HUES64 (cell line): ENCODE data around the gene PIANP.
A peak's percentile ranks its signal among the peaks of the same experiment; 100 is the strongest.
"Not testable (repeated sequence)": the region's sequence is repeated elsewhere in the genome, so short reads cannot be mapped to it uniquely, and the experiment has no call there.

Experiments used
- H3K27ac ChIP-seq: 2 replicates; pipeline ENCODE4 v1.7.0; 2013; ENCODE audit warnings: low read depth, low read length, inconsistent platforms
- H3K27me3 ChIP-seq: 2 replicates; pipeline ENCODE4 v1.6.1; 2013; ENCODE audit warnings: mild to moderate bottlenecking, low read length; ENCODE audit not compliant: insufficient read depth
- H3K36me3 ChIP-seq: 2 replicates; pipeline ENCODE4 v1.6.1; 2013; ENCODE audit warnings: mild to moderate bottlenecking, low read length; ENCODE audit not compliant: insufficient read depth
- H3K4me1 ChIP-seq: 2 replicates; pipeline ENCODE4 v1.6.1; 2013; ENCODE audit warnings: mild to moderate bottlenecking, low read length, moderate library complexity; ENCODE audit not compliant: insufficient read depth
- H3K4me3 ChIP-seq: 2 replicates; pipeline ENCODE4 v1.5.1; 2013; ENCODE audit warnings: mild to moderate bottlenecking, low read length, moderate library complexity
- H3K9ac ChIP-seq: 2 replicates; pipeline ENCODE4 v1.6.1; 2013; ENCODE audit warnings: mild to moderate bottlenecking, low read depth, low read length
- H3K9me3 ChIP-seq: 2 replicates; pipeline ENCODE4 v1.6.1; 2013; ENCODE audit warnings: low read depth, low read length; ENCODE audit not compliant: insufficient read depth
- WGBS: fragments of 150-250, 120-280 bp; methylation state at CpG from one replicate; pipeline ENCODE4 v1.1.7; 2013; ENCODE audit warnings: missing lambda C conversion rate; 5-methylcytosine and 5-hydroxymethylcytosine counted together

Gene PIANP

DNA sequence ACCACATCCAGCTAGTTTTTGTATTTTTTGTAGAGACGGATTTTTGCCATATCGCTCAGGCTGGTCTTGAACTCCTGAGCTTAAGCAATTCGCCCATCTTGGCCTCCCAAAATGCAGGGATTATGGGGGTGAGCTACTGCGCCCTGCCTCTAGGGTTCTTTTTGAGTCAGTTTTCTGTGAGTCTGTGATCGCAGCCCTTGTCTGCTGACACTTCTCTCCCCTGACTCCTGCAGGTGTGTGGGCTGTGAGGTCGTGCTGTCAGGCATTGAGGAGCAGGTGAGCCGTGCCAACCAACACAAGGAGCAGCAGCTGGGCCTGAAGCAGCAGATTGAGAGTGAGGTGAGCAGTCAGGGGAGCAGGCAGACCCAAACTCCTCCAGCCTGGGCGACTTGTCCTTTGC, 29.6 kb upstream of the PIANP start:
- H3K9me3 ChIP-seq: no peaks in the 10 kb centered on the region
- no peak overlapping the region for H3K9ac ChIP-seq
- H3K27ac ChIP-seq: no peak overlapping the region
- H3K4me3 ChIP-seq: no peak overlapping the region
- peaks cover 45% of the 10 kb centered on the region for H3K36me3 ChIP-seq
- H3K4me1 ChIP-seq: no peaks in the 10 kb centered on the region
- 94% methylated on average over 8 of the region's 8 CpGs for WGBS
- no peaks in the 10 kb centered on the region for H3K27me3 ChIP-seq

DNA sequence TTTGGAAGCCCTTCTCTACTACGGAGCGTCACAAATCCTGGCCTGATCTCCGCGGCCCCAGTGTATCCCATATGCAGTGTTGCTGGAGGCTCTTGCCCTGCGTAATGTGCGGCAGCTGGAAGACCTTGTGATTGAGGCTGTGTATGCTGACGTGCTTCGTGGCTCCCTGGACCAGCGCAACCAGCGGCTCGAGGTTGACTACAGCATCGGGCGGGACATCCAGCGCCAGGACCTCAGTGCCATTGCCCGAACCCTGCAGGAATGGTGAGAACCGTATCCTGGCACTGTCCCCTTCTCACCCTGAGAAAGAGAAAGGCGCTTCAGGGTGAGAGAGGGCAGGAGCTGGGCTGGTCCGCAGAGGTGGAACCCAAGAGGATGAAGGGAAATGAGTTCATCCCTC, 28.6 kb upstream of the PIANP start:
- Histone ChIP-seq H3K36me3 (peaks cover 45% of the 10 kb centered on the region), H3K27ac (no peak overlapping the region), H3K9ac (no peak overlapping the region), H3K27me3 (no peaks in the 10 kb centered on the region), H3K9me3 (no peaks in the 10 kb centered on the region), H3K4me3 (no peak overlapping the region), H3K4me1 (no peaks in the 10 kb centered on the region; the same call in 1 of the 2 replicates)
- 95% methylated on average over 18 of the region's 18 CpGs for WGBS

DNA sequence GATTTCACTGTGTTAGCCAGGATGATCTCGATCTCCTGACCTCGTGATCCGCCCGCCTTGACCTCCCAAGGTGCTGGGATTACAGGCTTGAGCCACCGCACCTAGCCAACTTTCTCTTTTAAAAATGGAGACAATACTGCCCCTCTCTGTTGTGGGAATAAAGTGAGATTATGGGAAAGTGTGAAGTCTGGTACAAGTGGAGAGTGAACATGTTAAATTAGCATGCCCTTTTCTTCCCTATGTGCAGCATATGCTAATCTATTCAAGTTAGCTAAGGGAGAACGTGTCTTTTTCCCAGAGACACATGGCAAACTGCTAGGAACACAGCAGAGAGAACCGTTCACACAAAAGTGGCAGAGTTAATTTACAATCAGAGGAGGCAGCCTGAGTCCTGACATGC, 24.7 kb upstream of the PIANP start:
- Histone ChIP-seq H3K9ac (no peak overlapping the region), H3K27me3 (no peaks in the 10 kb centered on the region; the same call in 1 of the 2 replicates)

DNA sequence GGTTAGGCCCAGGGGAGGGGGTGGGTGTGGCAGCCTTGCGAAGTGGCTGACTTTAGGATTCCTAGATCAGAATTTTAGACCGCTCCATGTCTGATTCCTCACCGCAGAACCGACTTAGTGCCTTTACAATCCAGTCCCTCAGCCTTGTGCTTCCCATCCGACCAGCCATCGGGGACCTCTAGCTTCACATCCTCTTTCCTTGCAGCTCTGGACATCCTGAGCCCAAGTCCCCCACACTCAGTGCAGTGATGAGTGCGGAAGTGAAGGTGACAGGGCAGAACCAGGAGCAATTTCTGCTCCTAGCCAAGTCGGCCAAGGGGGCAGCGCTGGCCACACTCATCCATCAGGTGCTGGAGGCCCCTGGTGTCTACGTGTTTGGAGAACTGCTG, 23.8 kb upstream of the PIANP start:
- H3K4me1 ChIP-seq: no peaks in the 10 kb centered on the region; the same call in 1 of the 2 replicates
- H3K27me3 ChIP-seq: no peaks in the 10 kb centered on the region; the same call in 1 of the 2 replicates
- peaks cover 21% of the 10 kb centered on the region for H3K36me3 ChIP-seq
- H3K9me3 ChIP-seq: no peaks in the 10 kb centered on the region
- H3K4me3 ChIP-seq: peak overlapping the region; percentile 70
- H3K9ac ChIP-seq: peak overlapping the region; percentile 79
- H3K27ac ChIP-seq: peak overlapping the region; percentile 84
- 22% methylated on average over 10 of the region's 10 CpGs for WGBS

More for the DNA sequence above, 24.7 kb upstream of the PIANP start:
- H3K27ac ChIP-seq: no peak overlapping the region
- no peak overlapping the region for H3K4me3 ChIP-seq
- WGBS: 92% methylated on average over 7 of the region's 7 CpGs
- H3K36me3 ChIP-seq: peaks cover 30% of the 10 kb centered on the region
- no peaks in the 10 kb centered on the region; the same call in 1 of the 2 replicates for H3K4me1 ChIP-seq
- H3K9me3 ChIP-seq: no peaks in the 10 kb centered on the region

DNA sequence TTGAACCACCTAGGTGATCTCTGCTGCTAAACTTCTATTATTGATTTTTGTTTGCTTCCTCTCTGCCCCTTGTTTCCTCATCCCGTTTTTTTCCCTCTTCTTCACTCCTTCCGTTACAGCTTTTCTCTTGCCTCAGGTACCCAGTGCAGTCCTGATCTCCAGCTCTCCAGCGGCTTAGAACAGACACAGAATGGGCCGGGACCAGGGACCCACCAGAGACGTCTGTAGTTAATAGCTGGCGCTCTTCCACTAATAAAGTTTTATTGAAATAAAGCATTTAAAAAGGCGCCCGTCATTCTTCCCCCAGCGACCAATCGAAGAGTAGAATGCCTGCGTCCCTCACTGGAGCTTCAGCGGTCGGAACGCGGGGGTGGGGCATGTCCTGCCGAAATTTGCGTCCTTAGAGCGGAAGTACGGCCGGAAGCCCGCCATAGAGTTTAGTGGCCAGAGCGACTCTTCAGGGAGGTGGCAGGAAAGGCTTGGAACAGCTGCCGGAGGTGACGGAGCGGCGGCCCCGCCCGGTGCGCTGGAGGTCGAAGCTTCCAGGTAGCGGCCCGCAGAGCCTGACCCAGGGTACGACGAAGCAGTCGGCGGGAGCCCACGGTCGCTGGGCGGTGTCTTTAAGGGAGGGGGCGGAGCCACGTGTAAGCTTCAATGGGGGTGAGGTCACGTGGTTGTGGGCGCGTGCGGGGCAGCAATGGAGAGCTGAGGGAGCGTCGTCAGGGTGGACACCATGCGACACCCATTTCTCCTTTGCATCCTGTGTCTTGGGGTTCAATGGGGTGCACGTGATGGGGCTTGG, 23.2 kb upstream of the PIANP start, which contains the start of gene COPS7A:
Gene COPS7A, plus strand, starts transcription at position 440 of the 802 bp plus-strand sequence. CDS start 611 bp downstream, outside the sequence.
- Histone ChIP-seq H3K4me3 (peak within 1 kb of the TSS; percentile 70), H3K9me3 (no peaks in the 10 kb centered on the region), H3K27me3 (no peaks in the 10 kb centered on the region; the same call in 1 of the 2 replicates), H3K36me3 (peaks cover 15% of the 10 kb centered on the region), H3K9ac (peak within 1 kb of the TSS; percentile 79), H3K4me1 (no peaks in the 10 kb centered on the region; the same call in 1 of the 2 replicates), H3K27ac (peak within 1 kb of the TSS; percentile 84)
- under 1% methylated on average over 49 of the region's 49 CpGs for WGBS

DNA sequence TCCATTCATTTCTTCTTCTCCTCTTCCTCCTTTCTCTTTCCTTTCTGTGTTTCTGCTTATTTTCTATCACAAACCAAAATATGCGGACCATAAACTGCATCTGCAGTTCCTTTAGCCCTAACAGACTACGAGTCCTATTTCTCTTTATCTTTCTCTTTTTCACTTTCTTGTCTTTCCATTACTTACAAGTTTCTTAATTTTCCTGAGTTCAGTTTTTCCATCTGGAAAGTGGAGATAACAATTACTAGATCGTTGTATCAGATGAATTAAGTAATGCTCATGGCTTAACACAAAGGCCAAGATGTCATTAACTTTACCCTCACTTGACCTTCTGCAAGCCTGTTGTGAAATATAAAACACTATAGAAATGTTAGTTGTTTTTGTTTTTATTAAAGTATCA, 22.2 kb upstream of the PIANP start:
- Histone ChIP-seq H3K27me3 (no peaks in the 10 kb centered on the region; the same call in 1 of the 2 replicates), H3K4me1 (no peaks in the 10 kb centered on the region; the same call in 1 of the 2 replicates), H3K4me3 (peak overlapping the region; percentile 70), H3K9ac (no peak overlapping the region), H3K36me3 (peaks cover 5% of the 10 kb centered on the region), H3K9me3 (no peaks in the 10 kb centered on the region), H3K27ac (no peak overlapping the region)
- WGBS: 93% methylated on average over 2 of the region's 3 CpGs

DNA sequence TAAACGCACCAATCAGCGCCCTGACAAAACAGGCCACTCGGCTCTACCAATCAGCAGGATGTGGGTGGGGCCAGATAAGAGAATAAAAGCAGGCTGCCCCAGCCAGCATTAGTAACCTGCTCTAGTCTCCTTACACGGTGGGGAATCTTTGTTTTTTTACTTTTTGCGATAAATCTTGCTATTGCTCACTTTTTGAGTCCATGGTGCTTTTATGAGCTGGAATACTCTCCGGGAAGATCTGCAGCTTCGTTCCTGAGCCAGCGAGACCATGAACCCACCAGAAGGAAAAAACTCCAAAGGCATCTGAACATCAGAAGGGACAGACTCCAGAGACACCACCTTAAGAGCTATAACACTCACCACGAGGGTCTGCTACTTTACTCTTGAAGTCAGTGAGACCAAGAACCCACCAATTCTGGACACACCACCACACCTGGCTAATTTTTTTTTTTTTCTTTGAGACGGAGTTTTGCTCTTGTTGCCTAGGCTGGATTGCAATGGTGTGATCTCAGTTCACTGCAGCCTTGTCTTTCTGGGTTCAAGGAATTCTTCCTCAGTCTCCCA, 16.3 kb upstream of the PIANP start:
- no peaks in the 10 kb centered on the region for H3K4me1 ChIP-seq
- no peaks in the 10 kb centered on the region; the same call in 1 of the 2 replicates for H3K27me3 ChIP-seq
- H3K4me3 ChIP-seq: no peak overlapping the region
- H3K36me3 ChIP-seq: no peaks in the 10 kb centered on the region
- WGBS: 90% methylated on average over 10 of the region's 10 CpGs
- no peak overlapping the region for H3K27ac ChIP-seq
- H3K9ac ChIP-seq: no peak overlapping the region
- H3K9me3 ChIP-seq: no peaks in the 10 kb centered on the region

DNA sequence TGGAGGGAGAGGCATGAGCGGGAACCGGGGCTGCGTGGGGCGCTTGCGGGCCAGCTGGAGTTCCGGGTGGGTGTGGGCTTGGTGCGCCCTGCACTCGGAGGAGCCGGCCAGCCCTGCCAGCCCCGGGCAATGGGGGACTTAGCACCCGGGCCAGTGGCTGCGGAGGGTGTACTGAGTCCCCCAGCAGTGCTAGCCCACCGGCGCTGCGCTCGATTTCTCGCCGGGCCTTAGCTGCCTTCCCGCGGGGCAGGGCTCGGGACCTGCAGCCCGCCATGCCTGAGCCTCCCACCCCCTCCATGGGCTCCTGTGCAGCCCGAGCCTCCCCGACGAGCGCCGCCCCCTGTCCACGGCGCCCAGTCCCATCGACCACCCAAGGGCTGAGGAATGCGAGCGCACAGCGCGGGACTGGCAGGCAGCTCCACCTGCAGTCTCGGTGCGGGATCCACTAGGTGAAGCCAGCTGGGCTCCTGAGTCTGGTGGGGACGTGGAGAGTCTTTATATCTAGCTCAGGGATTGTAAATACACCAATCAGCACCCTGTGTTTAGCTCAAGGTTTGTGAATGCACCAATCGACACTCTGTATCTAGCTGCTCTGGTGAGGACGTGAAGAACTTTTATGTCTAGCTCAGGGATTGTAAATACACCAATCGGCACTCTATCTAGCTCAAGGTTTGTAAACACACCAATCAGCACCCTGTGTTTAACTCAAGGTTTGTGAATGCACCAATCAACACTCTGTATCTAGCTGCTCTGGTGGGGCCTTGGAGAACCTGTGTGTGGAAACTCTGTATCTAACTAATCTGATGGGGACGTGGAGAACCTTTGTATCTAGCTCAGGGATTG, 15.6 kb upstream of the PIANP start:
- 90% methylated on average over 29 of the region's 41 CpGs for WGBS
- H3K9ac ChIP-seq, H3K27me3 ChIP-seq, H3K9me3 ChIP-seq, H3K36me3 ChIP-seq, H3K27ac ChIP-seq, H3K4me1 ChIP-seq, H3K4me3 ChIP-seq: not testable (repeated sequence)

DNA sequence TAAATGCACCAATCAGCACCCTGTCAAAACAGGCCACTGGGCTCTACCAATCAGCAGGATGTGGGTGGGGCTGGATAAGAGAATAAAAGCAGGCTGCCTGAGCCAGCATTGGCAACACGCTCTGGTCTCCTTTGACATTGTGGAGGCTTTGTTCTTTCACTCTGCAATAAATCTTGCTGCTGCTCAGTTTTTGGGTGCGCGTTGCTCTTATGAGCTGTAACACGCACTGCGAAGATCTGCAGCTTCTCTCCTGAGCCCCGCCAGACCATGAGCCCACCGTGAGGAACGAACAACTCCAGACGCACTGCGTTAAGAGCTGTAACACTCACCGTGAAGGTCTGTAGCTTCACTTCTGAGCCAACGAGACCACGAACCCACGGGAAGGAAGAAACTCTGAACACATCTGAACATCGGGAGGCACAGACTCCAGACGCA, 8.4 kb upstream of the PIANP start:
- Histone ChIP-seq H3K9me3 (no peaks in the 10 kb centered on the region), H3K36me3 (no peaks in the 10 kb centered on the region), H3K27me3 (no peaks in the 10 kb centered on the region), H3K9ac (no peak overlapping the region), H3K4me3 (no peak overlapping the region), H3K27ac (no peak overlapping the region), H3K4me1 (no peaks in the 10 kb centered on the region)
- 94% methylated on average over 16 of the region's 16 CpGs for WGBS

DNA sequence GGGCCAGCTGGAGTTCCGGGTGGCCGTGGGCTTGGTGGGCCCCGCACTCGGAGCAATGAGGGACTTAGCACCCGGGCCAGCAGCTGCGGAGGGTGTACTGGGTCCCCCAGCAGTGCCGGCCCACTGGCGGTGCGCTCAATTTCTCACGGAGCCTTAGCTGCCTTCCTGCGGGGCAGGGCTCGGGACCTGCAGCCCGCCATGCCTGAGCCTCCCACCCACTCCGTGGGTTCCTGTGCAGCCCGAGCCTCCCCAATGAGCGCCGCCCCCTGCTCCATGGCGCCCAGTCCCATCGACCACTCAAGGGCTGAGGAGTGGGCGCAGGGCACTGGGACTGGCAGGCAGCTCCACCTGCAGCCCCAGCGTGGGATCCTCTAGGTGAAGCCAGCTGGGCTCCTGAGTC, 7.7 kb upstream of the PIANP start:
- not testable (repeated sequence) for H3K27me3 ChIP-seq, H3K4me1 ChIP-seq, H3K9me3 ChIP-seq, H3K27ac ChIP-seq, H3K4me3 ChIP-seq, H3K36me3 ChIP-seq, H3K9ac ChIP-seq
- WGBS: 95% methylated on average over 21 of the region's 21 CpGs

DNA sequence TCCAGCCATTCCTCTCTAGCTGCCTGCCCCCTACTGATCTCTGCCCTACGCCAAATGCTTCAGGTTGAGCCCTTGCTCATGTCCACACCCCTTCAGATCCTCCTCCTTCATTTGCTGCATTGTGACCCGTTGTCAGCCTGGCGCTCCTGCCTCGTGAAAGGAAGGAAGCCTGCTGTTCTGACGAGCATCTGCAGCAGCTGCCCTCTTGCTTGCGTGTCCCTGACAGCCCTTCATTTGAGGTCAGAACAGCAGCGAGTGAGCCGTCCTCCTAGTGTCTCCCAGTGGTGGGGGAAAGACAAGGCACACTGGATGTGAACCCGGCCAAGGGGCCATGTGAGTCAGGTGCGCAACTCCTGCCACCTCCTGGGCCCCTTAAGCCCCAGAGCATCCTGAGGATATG, 3.0 kb upstream of the PIANP start:
- peaks cover 20% of the 10 kb centered on the region for H3K27me3 ChIP-seq
- H3K36me3 ChIP-seq: no peaks in the 10 kb centered on the region
- no peaks in the 10 kb centered on the region for H3K9me3 ChIP-seq
- no peak overlapping the region for H3K4me3 ChIP-seq
- WGBS: 14% methylated on average over 10 of the region's 10 CpGs
- H3K4me1 ChIP-seq: peaks cover 4% of the 10 kb centered on the region; the same call in 1 of the 2 replicates
- H3K27ac ChIP-seq: no peak overlapping the region
- no peak overlapping the region for H3K9ac ChIP-seq
